OCI-LY1 (cell line): ENCODE measurements around the gene PDZRN3.

Experiments
- H2AFZ ChIP-seq: fragments of 200-600 bp; sonication (generic), shearing (Covaris generic); 2 replicates; pipeline ENCODE4 v1.6.0; 2014; ENCODE audit warnings: antibody characterized with exemption, mild to moderate bottlenecking, low read length
- H3F3A ChIP-seq: fragments of 200-600 bp; sonication (generic), shearing (Covaris generic); 2 replicates; pipeline ENCODE4 v1.6.0; 2014; ENCODE audit warnings: mild to moderate bottlenecking, antibody characterized with exemption, low read length, moderate library complexity; ENCODE audit not compliant: insufficient read depth
- H3K27ac ChIP-seq: fragments of 200-600 bp; sonication (generic); 2 replicates; pipeline ENCODE4 v1.5.1; 2014; ENCODE audit warnings: low read length, mixed run types, mild to moderate bottlenecking, low read depth; ENCODE audit not compliant: poor library complexity, severe bottlenecking
- H3K27me3 ChIP-seq: fragments of 200-600 bp; sonication (generic); 2 replicates; pipeline ENCODE4 v1.6.0; 2014; ENCODE audit warnings: antibody characterized with exemption, mild to moderate bottlenecking, low read length, moderate library complexity; ENCODE audit not compliant: insufficient read depth
- H3K36me3 ChIP-seq: fragments of 200-600 bp; sonication (generic); 2 replicates; pipeline ENCODE4 v1.6.1; 2014; ENCODE audit warnings: mild to moderate bottlenecking, antibody characterized with exemption, low read length, moderate library complexity, mixed read lengths; ENCODE audit not compliant: insufficient read depth
- H3K4me1 ChIP-seq: fragments of 200-600 bp; sonication (generic); 2 replicates; pipeline ENCODE4 v1.5.1; 2014; ENCODE audit warnings: mild to moderate bottlenecking, low read length, moderate library complexity; ENCODE audit not compliant: insufficient read depth, severe bottlenecking
- H3K4me2 ChIP-seq: fragments of 200-600 bp; sonication (generic), shearing (Covaris generic); 2 replicates; pipeline ENCODE4 v1.6.1; 2014; ENCODE audit warnings: low read length
- H3K4me3 ChIP-seq: fragments of 200-600 bp; sonication (generic); 2 replicates; pipeline ENCODE4 v1.5.1; 2014; ENCODE audit warnings: low read length, low read depth, mild to moderate bottlenecking, mixed read lengths; ENCODE audit not compliant: poor library complexity, severe bottlenecking
- H3K79me2 ChIP-seq: fragments of 200-600 bp; shearing (Covaris generic); 2 replicates; pipeline ENCODE4 v1.6.1; 2016; ENCODE audit warnings: mixed run types, low read length, mixed read lengths; ENCODE audit not compliant: insufficient read depth
- H3K9ac ChIP-seq: fragments of 200-600 bp; sonication (generic), shearing (Covaris generic); 2 replicates; pipeline ENCODE4 v1.6.1; 2014; ENCODE audit warnings: mild to moderate bottlenecking, low read length, mixed read lengths
- H3K9me2 ChIP-seq: fragments of 200-600 bp; sonication (generic), shearing (Covaris generic); 2 replicates; pipeline ENCODE4 v1.6.1; 2014; ENCODE audit warnings: low read depth, mild to moderate bottlenecking, low read length, mixed read lengths
- H3K9me3 ChIP-seq: fragments of 200-600 bp; shearing (Covaris generic); 2 replicates; pipeline ENCODE4 v1.6.1; 2014; ENCODE audit warnings: low read length, mixed read lengths
- H4K20me1 ChIP-seq: fragments of 200-600 bp; sonication (generic), shearing (Covaris generic); 2 replicates; pipeline ENCODE4 v1.6.0; 2016; ENCODE audit warnings: mild to moderate bottlenecking, low read length; ENCODE audit not compliant: insufficient read depth
- CTCF ChIP-seq: fragments of 200-600 bp; sonication (generic), shearing (Covaris generic); IDR thresholded peaks from 2 replicates; pipeline ENCODE4 v1.5.1; 2017; ENCODE audit warnings: mild to moderate bottlenecking, antibody characterized with exemption, low read length, moderate library complexity, mixed read lengths
- EZH2 ChIP-seq: fragments of 200-600 bp; sonication (generic), shearing (Covaris generic); IDR thresholded peaks from 2 replicates; pipeline ENCODE4 v1.8.0; 2017; ENCODE audit warnings: borderline replicate concordance, mixed run types, mild to moderate bottlenecking, antibody characterized with exemption, low read length, moderate library complexity, mixed read lengths

Gene PDZRN3

GRCh38 chr3:73558727-73559075, 66.0 kb downstream of the PDZRN3 start:
- H3K9me2 ChIP-seq = no peaks in the 10 kb centered on the region
- H3K4me2 ChIP-seq = no peak overlapping the region
- H3K79me2 ChIP-seq = no peaks in the 10 kb centered on the region
- TF ChIP-seq CTCF = no peak
- no peak for TF ChIP-seq EZH2
- no peaks in the 10 kb centered on the region for H3K4me1 ChIP-seq
- H3F3A ChIP-seq = no peaks in the 10 kb centered on the region
- no peaks in the 10 kb centered on the region for H3K27me3 ChIP-seq
- no peak overlapping the region for H3K4me3 ChIP-seq
- no peak overlapping the region for H3K9ac ChIP-seq
- H3K9me3 ChIP-seq = no peaks in the 10 kb centered on the region
- H3K36me3 ChIP-seq = no peaks in the 10 kb centered on the region
- H4K20me1 ChIP-seq = no peaks in the 10 kb centered on the region
- H2AFZ ChIP-seq = no peak overlapping the region
- no peak overlapping the region for H3K27ac ChIP-seq

- Histone ChIP-seq H3K4me2 (no peak overlapping the region), H3K27ac (no peak overlapping the region)
Measured at GRCh38 chr3:73557986-73558726, 66.6 kb downstream of the PDZRN3 start.

GRCh38 chr3:73556520-73557372, 68.0 kb downstream of the PDZRN3 start:
- Histone ChIP-seq H3K79me2 (no peaks in the 10 kb centered on the region), H3F3A (no peaks in the 10 kb centered on the region), H3K27me3 (peaks cover 4% of the 10 kb centered on the region; the same call in 1 of the 2 replicates), H3K9me3 (no peaks in the 10 kb centered on the region), H3K36me3 (no peaks in the 10 kb centered on the region), H4K20me1 (no peaks in the 10 kb centered on the region), H2AFZ (no peak overlapping the region), H3K9ac (no peak overlapping the region), H3K4me2 (no peak overlapping the region), H3K4me1 (no peaks in the 10 kb centered on the region), H3K9me2 (no peaks in the 10 kb centered on the region), H3K4me3 (no peak overlapping the region), H3K27ac (no peak overlapping the region)
- TF ChIP-seq EZH2 (no peak), CTCF (no peak)

More at GRCh38 chr3:73557986-73558726, 66.6 kb downstream of the PDZRN3 start:
- Histone ChIP-seq H3K27me3 (no peaks in the 10 kb centered on the region), H3K4me1 (no peaks in the 10 kb centered on the region), H3K36me3 (no peaks in the 10 kb centered on the region), H4K20me1 (no peaks in the 10 kb centered on the region), H3K9me3 (no peaks in the 10 kb centered on the region), H3K4me3 (no peak overlapping the region), H2AFZ (no peak overlapping the region), H3F3A (no peaks in the 10 kb centered on the region), H3K9ac (no peak overlapping the region), H3K9me2 (no peaks in the 10 kb centered on the region), H3K79me2 (no peaks in the 10 kb centered on the region)
- TF ChIP-seq CTCF (no peak), EZH2 (no peak)
